Measurements from ENCODE around the gene CRB2.
A peak's percentile ranks its signal among the peaks of the same experiment; 100 is the strongest.

CRB2 gene

GRCh38 chr9:123348317-123348992 lies 7.5 kb upstream of the CRB2 start:
- no peak for DNase-seq

- no peak for DNase-seq
Observed at GRCh38 chr9:123349033-123349432, 7.0 kb upstream of the CRB2 start.

DNA sequence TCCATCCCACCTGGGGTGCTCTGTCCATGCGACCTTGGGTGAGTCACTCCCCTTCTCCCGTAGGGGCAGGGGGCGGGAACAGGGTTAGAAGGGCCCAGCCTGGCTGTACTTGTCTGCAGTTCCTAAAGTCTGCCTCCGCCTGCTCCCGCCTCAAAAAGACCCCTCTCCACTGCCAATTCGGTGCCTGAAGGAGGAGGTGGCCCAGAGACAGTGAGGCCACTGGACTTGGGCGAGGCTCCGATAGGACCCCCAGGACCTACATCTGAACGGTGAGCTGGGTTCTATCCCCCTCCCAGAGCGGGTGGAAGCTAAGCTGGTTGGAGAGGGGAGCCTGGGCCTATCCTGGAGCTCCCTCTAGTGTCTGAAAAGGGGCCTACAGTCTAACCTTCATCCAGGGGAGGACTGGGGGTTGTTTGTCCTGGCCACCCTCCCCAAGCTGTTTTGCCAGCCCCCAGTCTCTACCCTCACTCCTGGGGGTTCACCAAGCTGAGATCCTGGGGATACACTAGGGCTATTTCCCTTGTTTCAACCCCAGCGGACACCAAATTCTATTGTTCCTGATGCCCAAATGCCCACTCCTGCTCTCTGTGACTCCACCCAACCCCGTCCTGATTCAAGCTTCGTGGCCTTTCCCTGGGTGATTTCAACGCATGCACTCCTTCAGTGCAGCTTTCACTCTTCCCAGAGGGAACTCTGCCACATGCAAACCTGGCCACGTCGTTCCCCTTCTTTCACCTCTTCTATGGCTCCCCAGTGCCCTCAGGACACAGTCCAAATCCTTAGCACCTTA lies 6.1 kb upstream of the CRB2 start:
- peak; percentile 64 for DNase-seq

- no peak for DNase-seq
Observed at GRCh38 chr9:123350590-123351310, 5.2 kb upstream of the CRB2 start.

GRCh38 chr9:123353041-123353440 lies 3.0 kb upstream of the CRB2 start:
- no peak for DNase-seq

- peak; percentile 31 for DNase-seq
Observed at GRCh38 chr9:123353984-123354591, 1.9 kb upstream of the CRB2 start.

DNA sequence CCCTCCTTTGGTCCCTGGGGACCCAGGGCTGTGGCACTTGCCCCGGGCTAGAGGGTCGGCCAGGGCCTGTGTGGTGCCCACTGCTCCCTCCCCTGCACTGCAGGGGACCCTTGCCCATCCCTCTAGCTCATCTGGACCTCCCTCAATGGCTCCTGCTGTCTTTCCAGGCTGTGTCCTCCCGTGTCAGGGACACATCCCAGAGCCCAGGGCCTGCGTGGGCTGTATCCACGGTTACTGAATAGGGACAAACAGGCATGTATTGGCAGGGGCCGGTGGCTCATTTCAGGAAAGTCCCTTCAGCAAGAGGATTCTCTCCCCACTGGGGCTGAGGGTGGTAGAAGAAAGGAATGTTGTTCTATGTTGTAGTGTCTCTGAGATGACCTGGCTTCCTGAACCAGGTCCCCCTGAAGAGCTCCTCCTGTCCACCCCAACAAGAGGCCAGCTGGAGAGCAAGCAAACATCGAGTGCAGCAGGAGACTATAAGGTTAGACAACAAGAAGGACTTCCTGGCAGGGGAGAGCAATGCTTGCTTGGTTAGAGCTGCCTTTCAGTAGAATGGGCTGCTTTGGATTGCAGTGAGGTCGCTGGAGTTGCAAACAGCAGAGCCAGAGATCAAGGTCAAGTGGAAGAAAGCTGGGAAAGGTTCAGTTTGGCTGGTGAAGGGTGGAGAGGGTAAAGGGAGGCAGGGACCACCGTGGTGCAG lies 1.0 kb upstream of the CRB2 start:
- DNase-seq: no peak

GRCh38 chr9:123356851-123357742 lies 1.1 kb downstream of the CRB2 start:
- DNase-seq: no peak

GRCh38 chr9:123357743-123358059 lies 1.7 kb downstream of the CRB2 start:
- DNase-seq: no peak

DNA sequence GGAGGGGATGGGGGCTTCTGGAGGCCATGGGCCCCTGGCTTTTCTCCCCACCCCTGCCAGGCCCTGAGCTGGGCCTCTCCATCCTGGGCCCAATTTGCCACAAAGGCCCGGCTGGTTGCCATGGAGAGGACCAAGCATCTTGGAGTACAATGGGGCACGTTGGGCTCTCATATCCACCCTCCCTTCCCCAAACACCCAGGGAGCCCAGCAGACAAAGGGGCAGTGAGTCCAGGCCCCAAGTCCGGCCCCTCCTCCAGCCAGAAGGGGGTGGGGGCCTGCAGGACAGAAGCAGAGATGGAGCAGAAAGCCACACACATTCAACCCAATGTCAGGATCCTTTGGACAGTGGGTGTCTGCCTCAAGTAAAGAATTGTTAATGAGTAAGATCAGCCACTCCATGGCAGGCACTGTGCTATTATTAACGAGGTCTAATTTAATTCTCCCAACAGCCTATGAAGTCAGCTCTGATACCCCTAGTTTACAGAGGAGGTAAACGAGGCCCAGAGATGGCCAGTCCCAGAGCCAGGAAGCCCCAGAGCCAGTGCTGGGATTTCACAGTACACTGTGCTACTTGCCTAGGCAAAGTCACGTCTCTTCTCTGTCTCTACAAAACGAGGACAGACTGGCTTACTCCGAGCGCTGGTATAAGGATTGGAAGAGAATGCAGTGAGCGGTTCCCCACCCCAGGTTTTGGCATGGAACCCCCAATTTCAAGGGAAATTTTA lies 2.3 kb downstream of the CRB2 start:
- DNase-seq: no peak

GRCh38 chr9:123359106-123359505 lies 3.1 kb downstream of the CRB2 start:
- DNase-seq: no peak

- DNase-seq: no peak
Observed at GRCh38 chr9:123359546-123359945, 3.5 kb downstream of the CRB2 start.

DNA sequence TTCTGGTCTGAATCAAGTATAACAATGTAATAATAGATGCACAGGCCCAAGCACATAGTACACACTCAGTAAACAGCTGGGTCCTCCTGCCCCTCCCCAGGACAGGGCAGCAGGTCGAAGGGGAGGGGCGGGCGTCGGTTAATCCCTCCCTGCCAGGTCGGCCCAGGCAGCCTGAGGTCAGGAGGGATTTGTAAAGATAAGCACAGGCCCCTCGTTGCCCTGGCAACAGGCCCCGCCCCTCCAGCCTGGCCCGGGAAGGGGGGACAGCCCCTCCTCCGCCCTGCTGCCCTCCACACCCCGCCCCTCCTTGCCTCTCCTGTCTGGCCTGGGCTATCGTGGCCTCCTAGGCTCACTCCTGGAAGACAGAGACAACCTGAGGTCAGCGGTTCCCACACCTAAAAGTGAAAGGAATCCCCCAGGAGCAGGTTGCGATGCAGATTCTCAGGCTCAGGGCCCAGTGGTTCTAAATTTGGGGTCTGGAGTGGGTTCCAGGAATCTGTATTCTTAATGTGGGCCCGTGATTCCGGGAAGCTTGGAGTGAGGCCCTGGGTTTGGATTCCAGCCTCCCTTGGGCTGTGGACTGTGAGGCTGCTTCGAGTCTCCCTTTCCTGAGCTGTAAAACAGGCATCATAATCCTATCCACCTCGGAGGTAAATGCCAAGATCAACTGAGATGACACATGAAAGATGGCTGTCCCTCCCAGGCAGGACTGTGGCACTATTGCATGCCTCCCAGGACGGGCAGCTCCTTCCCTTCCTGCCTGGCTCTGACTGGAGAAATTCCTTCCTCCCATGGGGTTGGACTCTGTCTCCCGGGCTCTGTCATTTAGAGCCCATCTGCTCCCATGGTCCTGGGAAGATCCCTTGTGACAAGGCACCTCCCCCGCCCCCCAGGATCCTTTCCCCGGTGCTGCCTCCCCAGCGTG lies 4.4 kb downstream of the CRB2 start:
- DNase-seq: no peak

- DNase-seq: no peak
Observed at GRCh38 chr9:123361086-123361730, 5.2 kb downstream of the CRB2 start.

DNA sequence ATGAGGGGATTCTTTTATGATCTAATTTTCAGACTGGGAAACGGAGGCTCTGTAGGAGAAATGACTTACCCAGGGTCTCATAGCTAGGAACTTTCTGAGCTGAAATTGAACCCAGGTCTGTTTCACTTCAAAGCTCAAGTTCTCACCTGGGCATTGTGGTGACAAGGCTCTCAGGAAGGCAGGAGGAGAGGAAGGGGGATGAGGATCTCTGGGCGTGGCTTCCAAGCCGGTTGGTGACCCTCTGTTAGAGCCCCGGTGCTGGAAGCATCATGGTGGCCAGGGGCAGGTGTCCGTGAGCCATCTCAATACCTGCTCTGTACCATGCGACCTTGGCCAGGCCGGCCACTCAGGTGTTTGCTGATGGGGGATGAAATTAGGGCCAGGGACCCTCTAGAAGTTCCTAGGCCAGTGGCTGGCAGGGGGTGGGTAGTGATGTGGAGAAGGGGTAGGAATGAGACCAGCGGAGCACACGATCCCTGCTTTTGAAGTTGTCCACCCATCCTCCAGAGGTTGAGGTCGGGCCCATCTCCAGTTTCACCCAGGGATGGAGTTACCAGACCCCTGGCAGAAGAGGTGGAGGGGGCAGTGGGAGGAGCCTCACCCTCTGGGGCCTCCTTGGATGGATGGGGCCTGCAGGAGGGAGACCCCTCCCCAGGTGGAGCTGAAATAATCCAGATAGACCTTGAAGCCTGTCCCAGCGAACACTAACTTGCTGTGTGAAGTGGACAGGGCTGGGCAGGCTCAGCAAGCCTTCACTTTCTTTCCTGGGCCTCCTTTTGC lies 5.9 kb downstream of the CRB2 start:
- no peak for DNase-seq

- DNase-seq: no peak
Observed at GRCh38 chr9:123362856-123363255, 6.9 kb downstream of the CRB2 start.

DNA sequence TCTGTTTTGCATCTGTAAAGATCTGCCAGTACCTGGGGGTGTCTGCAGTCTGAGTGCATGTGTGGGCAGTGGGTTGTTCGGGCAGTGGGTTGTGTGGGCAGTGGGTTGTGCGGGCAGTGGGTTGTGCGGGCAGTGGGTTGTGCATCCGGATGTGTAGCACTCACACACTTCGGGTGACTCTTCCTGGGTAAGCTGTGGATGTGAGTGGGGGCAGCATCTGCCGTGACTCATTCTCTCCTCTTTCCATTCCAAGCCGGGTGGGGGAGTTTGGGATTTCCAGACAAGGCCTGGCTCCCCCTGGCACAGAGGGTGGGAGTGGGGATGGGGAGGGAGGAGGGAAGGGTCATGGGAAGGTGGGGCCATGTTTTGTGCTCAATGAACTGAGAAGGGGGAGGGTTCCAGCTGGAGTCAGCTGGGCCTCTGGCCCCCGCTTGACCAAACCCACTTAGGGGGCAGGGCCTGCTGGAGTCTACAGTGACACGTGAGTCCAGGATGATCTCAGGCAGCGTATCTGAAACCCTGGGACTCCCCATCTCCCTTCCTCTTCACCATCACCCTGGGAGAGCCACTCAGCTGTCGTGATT lies 8.3 kb downstream of the CRB2 start:
- DNase-seq: no peak

DNA sequence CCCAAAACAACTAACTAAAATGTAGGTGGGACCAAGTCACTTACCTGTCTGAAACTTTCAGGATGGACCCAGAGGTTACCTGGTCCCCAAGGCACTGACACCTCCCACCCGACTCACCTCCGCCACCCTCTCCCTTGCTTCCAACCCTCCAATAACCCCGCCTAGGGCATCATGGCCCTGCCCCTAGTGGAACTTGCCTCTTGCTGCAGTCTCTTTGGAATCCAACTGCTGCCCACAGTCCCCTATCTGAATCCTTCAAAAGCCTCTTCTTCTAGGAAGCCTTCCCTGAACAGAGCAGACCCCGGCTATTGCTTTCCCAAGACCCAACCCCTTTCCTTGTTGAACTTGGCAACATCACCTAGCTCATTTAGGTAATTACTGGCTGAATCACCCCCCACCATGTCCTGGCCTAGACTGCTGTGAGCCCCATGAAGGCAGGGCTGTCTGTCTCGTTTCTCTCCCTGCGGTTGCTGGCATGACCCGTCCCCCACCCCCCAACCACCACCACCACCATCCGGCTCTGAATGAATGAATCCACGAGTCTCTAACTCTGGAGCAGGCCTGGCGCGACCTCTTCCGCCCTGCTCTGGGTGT lies 9.4 kb downstream of the CRB2 start:
- DNase-seq: no peak

Measured in activated T-cell treated with anti-CD3 and anti-CD28 coated beads for 4 hours (primary cell).